ENCODE results near the gene CBX7. TPM values are rescaled to one million over a fixed set of nuclear protein-coding genes. Genes with fewer than 3 reads are reported as not detected.

The CBX7 gene
- total and polyA plus RNA-seq, 2 of the 4 experiments (the other 2 are of a cell fraction) = 0.90 to 3.6 TPM

DNA sequence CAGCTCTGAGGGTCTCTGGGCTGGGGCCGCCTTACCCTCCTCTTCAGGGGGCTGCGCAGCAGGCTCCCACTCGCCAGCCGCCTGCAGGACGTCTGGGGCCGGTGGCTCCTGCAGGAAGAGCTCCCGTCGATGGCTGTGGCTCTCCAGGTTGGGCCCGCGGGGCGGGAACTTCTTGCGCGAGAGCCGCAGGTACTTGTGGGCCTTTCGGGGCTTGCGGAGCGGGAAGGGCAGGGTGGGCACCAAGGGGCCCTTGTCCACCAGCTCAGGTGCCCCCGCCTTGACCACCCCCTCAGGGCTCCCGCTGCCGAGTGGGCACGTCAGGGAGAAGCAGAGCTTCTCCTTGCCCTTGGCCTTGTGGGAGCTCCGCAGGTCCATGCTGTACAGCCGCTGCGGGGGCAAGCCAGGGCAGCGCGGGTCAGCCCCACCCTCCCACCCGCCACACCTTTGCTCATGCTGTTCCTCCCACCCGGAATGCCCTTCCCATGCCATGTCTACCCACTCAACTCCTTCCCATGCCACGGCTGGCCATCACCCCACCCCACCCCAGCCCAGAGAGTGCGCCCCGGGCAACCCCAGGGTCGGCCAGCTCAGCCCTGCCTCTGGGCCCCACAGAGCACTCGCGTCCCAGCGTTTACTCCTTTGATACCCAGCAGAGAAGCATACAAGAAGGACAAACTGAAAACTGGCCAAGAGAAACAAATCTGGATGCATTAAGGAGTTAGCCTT, 18.0 kb downstream of the CBX7 start:
- Histone ChIP-seq H2AK5ac (ENCODE audit: low read depth, low read length) (no peak overlapping the region), H3K23ac (ENCODE audit: low read depth, low read length) (no peak overlapping the region), H3K36me3 (ENCODE audit: control insufficient read depth, insufficient read depth, low read length) (no peaks in the 10 kb centered on the region), H3K14ac (replicated peaks; ENCODE audit: low read depth, low read length) (no peak overlapping the region), H4K91ac (ENCODE audit: insufficient read depth, low read depth, low read length) (no peak overlapping the region), H3K4me1 (ENCODE audit: control insufficient read depth, insufficient read depth, low read length) (peaks cover 8% of the 10 kb centered on the region), H4K5ac (ENCODE audit: low read depth, low read length) (no peak overlapping the region), H3K4me2 (ENCODE audit: low read depth, low read length) (no peak overlapping the region), H3K56ac (ENCODE audit: extremely low read depth, insufficient read depth, low read length) (no peak overlapping the region), H2BK120ac (ENCODE audit: low read depth, low read length) (no peak overlapping the region), H4K20me1 (ENCODE audit: insufficient read depth, low read length) (no peaks in the 10 kb centered on the region), H3K4me3 (ENCODE audit: insufficient read depth, low read depth, low read length) (no peak overlapping the region), H4K8ac (ENCODE audit: low read depth in 2 of 2, low read length in 2 of 2) (no peak overlapping the region), H2BK15ac (ENCODE audit: low read depth, low read length) (no peak overlapping the region), H3K9me3 (ENCODE audit: control insufficient read depth, insufficient read depth, low read length) (no peaks in the 10 kb centered on the region), H2AFZ (replicated peaks; ENCODE audit: low read length, poor library complexity) (no peak overlapping the region), H2BK20ac (ENCODE audit: low read depth, low read length) (no peak overlapping the region), H2BK5ac (ENCODE audit: low read depth, low read length, poor library complexity, severe bottlenecking) (no peak overlapping the region), H3K9me1 (ENCODE audit: insufficient read depth, low read length) (no peaks in the 10 kb centered on the region), H2AK9ac (replicated peaks; ENCODE audit: low read depth, low read length, poor library complexity) (no peak overlapping the region), H3K4ac (ENCODE audit: low read depth, low read length) (no peak overlapping the region), H3K79me1 (ENCODE audit: low read depth in 1 of 2, low read length in 2 of 2) (no peaks in the 10 kb centered on the region), H3K27me3 (ENCODE audit: control insufficient read depth, insufficient read depth, low read length) (no peaks in the 10 kb centered on the region), H3K9ac (ENCODE audit: low read depth, low read length) (no peak overlapping the region), H3K18ac (ENCODE audit: low read depth, low read length) (no peak overlapping the region), H3K27ac (ENCODE audit: insufficient read depth, low read length) (no peak overlapping the region)
- dilution Hi-C loops (cut with HindIII; ENCODE audit: low sequenced_read_pairs, unreplicated experiment) (no loop called here), in situ Hi-C loops (cut with MboI; ENCODE audit: low sequenced_read_pairs) (no loop called here), intact Hi-C loops (cut with micrococcal nuclease) (no loop called here)
- POLR2A ChIA-PET (ENCODE audit: unreplicated experiment) = no interaction called here
- CTCF ChIA-PET = interaction anchor here (1.7 kb wide), 1 partner anchor 11 kb away, joined by 3 read pairs; no protein-coding TSS in a partner anchor
- TF ChIP-seq RCOR1 (IDR thresholded peaks at IDR 0.05; ENCODE audit: insufficient replicate concordance, low read length) (no peak), BHLHE40 (IDR thresholded peaks at IDR 0.05; ENCODE audit: low read depth, low read length) (no peak), CEBPB (IDR thresholded peaks at IDR 0.05; ENCODE audit: low read depth, low read length) (no peak), SMC3 (IDR thresholded peaks at IDR 0.05; ENCODE audit: low read depth, low read length) (no peak), NFE2L2 (IDR thresholded peaks at IDR 0.05; ENCODE audit: low read depth, low read length) (no peak), RAD21 (IDR thresholded peaks at IDR 0.05; ENCODE audit: low read length) (no peak), MAZ (IDR thresholded peaks at IDR 0.05; ENCODE audit: borderline replicate concordance, low read depth, low read length) (no peak), RFX5 (IDR thresholded peaks at IDR 0.05; ENCODE audit: low read depth, low read length) (no peak), FOS (IDR thresholded peaks at IDR 0.05; ENCODE audit: low read depth, low read length) (no peak), MAFK (IDR thresholded peaks at IDR 0.05; ENCODE audit: low read depth, low read length) (no peak), POLR2A (IDR thresholded peaks at IDR 0.05; ENCODE audit: low read depth, low read length) (no peak), CHD1 (IDR thresholded peaks at IDR 0.05; ENCODE audit: low read depth, low read length) (no peak), MXI1 (IDR thresholded peaks at IDR 0.05; ENCODE audit: borderline replicate concordance, low read depth, low read length) (no peak)
- TF ChIP-seq, protein P1, sequence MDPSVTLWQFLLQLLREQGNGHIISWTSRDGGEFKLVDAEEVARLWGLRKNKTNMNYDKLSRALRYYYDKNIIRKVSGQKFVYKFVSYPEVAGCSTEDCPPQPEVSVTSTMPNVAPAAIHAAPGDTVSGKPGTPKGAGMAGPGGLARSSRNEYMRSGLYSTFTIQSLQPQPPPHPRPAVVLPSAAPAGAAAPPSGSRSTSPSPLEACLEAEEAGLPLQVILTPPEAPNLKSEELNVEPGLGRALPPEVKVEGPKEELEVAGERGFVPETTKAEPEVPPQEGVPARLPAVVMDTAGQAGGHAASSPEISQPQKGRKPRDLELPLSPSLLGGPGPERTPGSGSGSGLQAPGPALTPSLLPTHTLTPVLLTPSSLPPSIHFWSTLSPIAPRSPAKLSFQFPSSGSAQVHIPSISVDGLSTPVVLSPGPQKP (IDR thresholded peaks at IDR 0.05; ENCODE audit: borderline replicate concordance, low read depth, low read length) = no peak
- TF ChIP-seq, protein P2, sequence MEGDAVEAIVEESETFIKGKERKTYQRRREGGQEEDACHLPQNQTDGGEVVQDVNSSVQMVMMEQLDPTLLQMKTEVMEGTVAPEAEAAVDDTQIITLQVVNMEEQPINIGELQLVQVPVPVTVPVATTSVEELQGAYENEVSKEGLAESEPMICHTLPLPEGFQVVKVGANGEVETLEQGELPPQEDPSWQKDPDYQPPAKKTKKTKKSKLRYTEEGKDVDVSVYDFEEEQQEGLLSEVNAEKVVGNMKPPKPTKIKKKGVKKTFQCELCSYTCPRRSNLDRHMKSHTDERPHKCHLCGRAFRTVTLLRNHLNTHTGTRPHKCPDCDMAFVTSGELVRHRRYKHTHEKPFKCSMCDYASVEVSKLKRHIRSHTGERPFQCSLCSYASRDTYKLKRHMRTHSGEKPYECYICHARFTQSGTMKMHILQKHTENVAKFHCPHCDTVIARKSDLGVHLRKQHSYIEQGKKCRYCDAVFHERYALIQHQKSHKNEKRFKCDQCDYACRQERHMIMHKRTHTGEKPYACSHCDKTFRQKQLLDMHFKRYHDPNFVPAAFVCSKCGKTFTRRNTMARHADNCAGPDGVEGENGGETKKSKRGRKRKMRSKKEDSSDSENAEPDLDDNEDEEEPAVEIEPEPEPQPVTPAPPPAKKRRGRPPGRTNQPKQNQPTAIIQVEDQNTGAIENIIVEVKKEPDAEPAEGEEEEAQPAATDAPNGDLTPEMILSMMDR (conservative IDR thresholded peaks at IDR 0.05; ENCODE audit: low read depth, low read length) = no peak
- TF ChIP-seq, protein P3, sequence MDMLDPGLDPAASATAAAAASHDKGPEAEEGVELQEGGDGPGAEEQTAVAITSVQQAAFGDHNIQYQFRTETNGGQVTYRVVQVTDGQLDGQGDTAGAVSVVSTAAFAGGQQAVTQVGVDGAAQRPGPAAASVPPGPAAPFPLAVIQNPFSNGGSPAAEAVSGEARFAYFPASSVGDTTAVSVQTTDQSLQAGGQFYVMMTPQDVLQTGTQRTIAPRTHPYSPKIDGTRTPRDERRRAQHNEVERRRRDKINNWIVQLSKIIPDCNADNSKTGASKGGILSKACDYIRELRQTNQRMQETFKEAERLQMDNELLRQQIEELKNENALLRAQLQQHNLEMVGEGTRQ (IDR thresholded peaks at IDR 0.05; ENCODE audit: low read depth, low read length) = no peak
- ATAC-seq (ENCODE audit: low read depth) = no peak
- BruUV-seq (replicated peaks) = no TSS peak
- WGBS, 2 experiments (ENCODE audit: extremely low coverage in 2 of 2, insufficient read length in 1 of 2) = 97% methylated on average over 12 of the region's 35 CpGs; no CpG with 5 or more reads in 1 of the 2 experiments
- no peak for DNase-seq

Data from IMR-90 (cell line).